ENCODE measurements around the gene PRSS21.

DNA sequence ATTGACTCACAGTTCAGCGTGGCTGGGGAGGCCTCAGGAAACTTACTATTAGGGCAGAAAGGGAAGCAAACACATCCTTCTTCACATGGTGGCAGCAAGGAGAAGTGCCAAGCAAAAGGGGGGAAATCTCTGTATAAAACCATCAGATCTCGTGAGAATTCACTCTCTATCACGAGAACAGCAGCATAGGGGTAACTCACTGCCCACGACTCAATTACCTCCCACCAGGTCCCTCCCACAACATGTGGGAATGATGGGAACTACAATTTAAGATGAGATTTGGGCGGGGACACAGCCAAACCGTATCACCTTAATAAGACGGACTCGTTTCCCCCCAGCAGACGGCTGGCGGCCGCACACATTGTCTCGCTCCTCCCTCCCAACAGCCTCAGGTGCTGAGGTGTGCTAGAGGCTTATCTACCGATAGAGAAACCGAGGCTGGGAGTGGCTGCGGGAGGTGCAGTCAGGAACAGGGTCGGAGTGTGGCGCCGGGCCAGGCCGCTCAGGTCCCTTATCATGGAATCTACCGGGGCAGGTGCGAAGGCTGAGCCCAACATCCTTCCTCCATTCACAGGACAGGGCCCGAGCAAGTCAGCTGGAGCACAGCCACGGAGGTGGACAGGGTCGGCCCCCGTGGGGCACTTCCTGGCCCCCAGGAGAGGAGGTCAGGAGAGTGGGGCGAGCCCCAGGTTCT lies 8.2 kb downstream of the PRSS21 start:
- no peak for TF ChIP-seq POLR2AphosphoS5 (IDR thresholded peaks at IDR 0.05; ENCODE audit: borderline replicate concordance, low read depth, low read length)
- TF ChIP-seq EZH2 (IDR thresholded peaks at IDR 0.05): no peak
